Smooth muscle cell (in vitro differentiated cells): ENCODE results near the gene KCNK2. TPM values are rescaled to one million over a fixed set of nuclear protein-coding genes. Genes with fewer than 3 reads are reported as not detected.

ENCODE experiments used
- DNase-seq: peaks from one replicate; lab custom pipeline; 2025; ENCODE audit not compliant: unreplicated experiment; lab: John Stamatoyannopoulos, UW
- H2AFZ ChIP-seq: fragments of 200-600 bp; sonication (generic); 2 replicates; pipeline ENCODE4 v1.6.0; 2016; ENCODE audit warnings: antibody characterized with exemption, low read depth, mild to moderate bottlenecking
- H3F3A ChIP-seq: fragments of 200-600 bp; sonication (generic); 2 replicates; pipeline ENCODE4 v1.6.0; 2017; ENCODE audit warnings: antibody characterized with exemption, low read depth
- H3K27ac ChIP-seq: fragments of 200-600 bp; sonication (generic); 2 replicates; pipeline ENCODE4 v1.5.1; 2016; ENCODE audit warnings: low read depth, mild to moderate bottlenecking
- H3K27me3 ChIP-seq: fragments of 200-600 bp; sonication (generic); 2 replicates; pipeline ENCODE4 v1.6.1; 2016; ENCODE audit warnings: low read depth, mild to moderate bottlenecking
- H3K36me3 ChIP-seq: fragments of 200-600 bp; sonication (generic); 2 replicates; pipeline ENCODE4 v1.5.1; 2016; ENCODE audit warnings: low read depth
- H3K4me1 ChIP-seq: fragments of 200-600 bp; sonication (generic); 2 replicates; pipeline ENCODE4 v1.5.1; 2016; ENCODE audit warnings: low read depth
- H3K4me2 ChIP-seq: fragments of 200-600 bp; sonication (generic); 2 replicates; pipeline ENCODE4 v1.6.0; 2016; ENCODE audit warnings: mild to moderate bottlenecking
- H3K4me3 ChIP-seq: fragments of 200-600 bp; sonication (generic); 2 replicates; pipeline ENCODE4 v1.5.1; 2016; ENCODE audit warnings: mild to moderate bottlenecking
- H3K79me2 ChIP-seq: fragments of 200-600 bp; sonication (generic); 2 replicates; pipeline ENCODE4 v1.6.0; 2016; ENCODE audit warnings: low read depth, mild to moderate bottlenecking
- H3K9ac ChIP-seq: fragments of 200-600 bp; sonication (generic); 2 replicates; pipeline ENCODE4 v1.6.0; 2016; ENCODE audit warnings: low read depth
- H3K9me3 ChIP-seq: fragments of 200-600 bp; sonication (generic); replicated peaks from 2 replicates; pipeline ENCODE4 v1.5.1; 2016; ENCODE audit warnings: low read depth
- H4K20me1 ChIP-seq: fragments of 200-600 bp; sonication (generic); 2 replicates; pipeline ENCODE4 v1.6.0; 2016; ENCODE audit warnings: low read depth
- WGBS: methylation state at CpG from one replicate; pipeline ENCODE4 v1.1.7; 2016; ENCODE audit warnings: low lambda C conversion rate; 5-methylcytosine and 5-hydroxymethylcytosine counted together
- polyA plus RNA-seq: library from polyadenylated mRNA; unstranded; fragments of >200 nt; fragmentation: Nextera tagmentation; extraction: Ambion mirVana; gene quantifications from 2 replicates; pipeline ENCODE4 v1.2.1, GENCODE V29; 2016
- total RNA-seq: library from RNA; depleted of rRNA; stranded (reverse); fragments of >200 nt; gene quantifications from 2 replicates; pipeline ENCODE4 v1.2.3, GENCODE V29; 2014
- TF ChIP-seq, protein P1 (sequence below): fragments of 200-600 bp; sonication (generic); IDR thresholded peaks from 2 replicates; pipeline ENCODE4 v1.5.1; 2017; ENCODE audit warnings: borderline replicate concordance, mild to moderate bottlenecking, antibody characterized with exemption; ENCODE audit not compliant: insufficient read depth, poor library complexity, severe bottlenecking

The KCNK2 gene
- total and polyA plus RNA-seq, 2 experiments from 2014 or later, result not detected

DNA sequence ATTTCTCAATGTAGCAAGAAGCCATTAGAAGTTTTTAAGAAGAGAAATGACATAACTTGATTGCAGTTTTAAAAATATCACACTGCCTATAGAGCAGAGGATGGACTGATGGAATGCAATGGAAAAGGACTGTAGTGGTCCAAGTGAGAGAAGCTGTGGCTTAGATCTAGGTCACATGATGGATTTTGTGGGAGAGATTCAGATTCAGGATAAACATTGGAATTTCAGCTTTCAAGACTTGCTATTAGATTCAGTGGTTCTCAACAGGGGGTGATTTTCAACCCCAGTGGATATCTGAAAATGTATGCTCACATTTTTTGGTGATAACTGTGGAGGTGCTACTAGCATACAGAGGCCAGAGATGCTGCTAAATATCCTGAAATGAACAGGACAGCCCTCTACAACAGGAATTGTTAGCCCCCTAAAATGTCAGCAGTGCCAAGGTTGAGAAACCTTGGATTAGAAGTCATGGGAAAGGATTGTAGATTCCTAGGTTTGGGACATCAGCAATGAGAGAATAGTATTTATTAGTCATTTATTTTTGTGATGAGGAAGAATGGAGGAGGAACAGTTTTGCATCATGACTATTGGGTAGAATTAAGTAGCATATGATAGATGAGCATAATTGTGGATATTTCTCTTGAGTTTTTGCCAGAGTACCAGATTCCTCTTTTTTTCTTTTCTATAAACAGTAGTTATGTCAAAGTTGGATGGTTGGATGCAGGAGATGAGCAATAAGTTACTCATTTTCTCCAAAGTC, 30.1 kb upstream of the KCNK2 start:
- no peaks in the 10 kb centered on the region for H3K79me2 ChIP-seq
- no peak overlapping the region for H3K4me2 ChIP-seq
- H4K20me1 ChIP-seq, result no peaks in the 10 kb centered on the region
- H3K27ac ChIP-seq, result no peak overlapping the region
- H3K4me3 ChIP-seq, result no peak overlapping the region
- H3K36me3 ChIP-seq, result no peaks in the 10 kb centered on the region
- H3K9ac ChIP-seq, result no peak overlapping the region
- no peaks in the 10 kb centered on the region for H3K9me3 ChIP-seq
- no peak for DNase-seq
- H3K27me3 ChIP-seq, result no peaks in the 10 kb centered on the region
- H2AFZ ChIP-seq, result no peak overlapping the region
- H3F3A ChIP-seq, result no peaks in the 10 kb centered on the region
- TF ChIP-seq, protein P1, sequence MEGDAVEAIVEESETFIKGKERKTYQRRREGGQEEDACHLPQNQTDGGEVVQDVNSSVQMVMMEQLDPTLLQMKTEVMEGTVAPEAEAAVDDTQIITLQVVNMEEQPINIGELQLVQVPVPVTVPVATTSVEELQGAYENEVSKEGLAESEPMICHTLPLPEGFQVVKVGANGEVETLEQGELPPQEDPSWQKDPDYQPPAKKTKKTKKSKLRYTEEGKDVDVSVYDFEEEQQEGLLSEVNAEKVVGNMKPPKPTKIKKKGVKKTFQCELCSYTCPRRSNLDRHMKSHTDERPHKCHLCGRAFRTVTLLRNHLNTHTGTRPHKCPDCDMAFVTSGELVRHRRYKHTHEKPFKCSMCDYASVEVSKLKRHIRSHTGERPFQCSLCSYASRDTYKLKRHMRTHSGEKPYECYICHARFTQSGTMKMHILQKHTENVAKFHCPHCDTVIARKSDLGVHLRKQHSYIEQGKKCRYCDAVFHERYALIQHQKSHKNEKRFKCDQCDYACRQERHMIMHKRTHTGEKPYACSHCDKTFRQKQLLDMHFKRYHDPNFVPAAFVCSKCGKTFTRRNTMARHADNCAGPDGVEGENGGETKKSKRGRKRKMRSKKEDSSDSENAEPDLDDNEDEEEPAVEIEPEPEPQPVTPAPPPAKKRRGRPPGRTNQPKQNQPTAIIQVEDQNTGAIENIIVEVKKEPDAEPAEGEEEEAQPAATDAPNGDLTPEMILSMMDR, result no peak
- no peaks in the 10 kb centered on the region for H3K4me1 ChIP-seq

DNA sequence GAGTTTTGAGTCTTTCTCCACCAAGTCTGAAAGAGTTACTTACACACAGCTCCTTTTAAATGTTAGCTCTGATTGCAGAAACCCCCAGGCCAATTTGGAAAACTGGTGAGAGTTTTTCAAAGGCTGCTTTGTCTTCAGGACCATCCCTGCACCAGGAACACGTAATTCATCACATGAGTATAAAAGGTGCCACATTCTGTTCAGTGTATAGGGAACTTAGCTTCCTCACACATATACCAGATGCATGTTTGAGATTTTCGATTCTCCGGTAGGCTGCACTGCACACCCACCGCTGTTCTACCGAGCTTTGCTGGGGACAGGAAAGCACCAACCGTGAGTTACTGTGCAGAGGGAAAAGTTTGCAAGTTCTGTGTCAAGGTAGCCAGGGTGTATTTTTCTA, 28.3 kb upstream of the KCNK2 start:
- Histone ChIP-seq H2AFZ (no peak overlapping the region), H3K4me1 (no peaks in the 10 kb centered on the region), H3K4me2 (no peak overlapping the region), H3K27me3 (no peaks in the 10 kb centered on the region), H3K4me3 (no peak overlapping the region), H3K36me3 (no peaks in the 10 kb centered on the region), H3K79me2 (no peaks in the 10 kb centered on the region), H3K27ac (no peak overlapping the region), H3K9me3 (no peaks in the 10 kb centered on the region), H4K20me1 (no peaks in the 10 kb centered on the region), H3F3A (no peaks in the 10 kb centered on the region), H3K9ac (no peak overlapping the region)
- 83% methylated on average over 6 of the region's 6 CpGs for WGBS
- TF ChIP-seq, protein P1, result no peak
- DNase-seq, result no peak

DNA sequence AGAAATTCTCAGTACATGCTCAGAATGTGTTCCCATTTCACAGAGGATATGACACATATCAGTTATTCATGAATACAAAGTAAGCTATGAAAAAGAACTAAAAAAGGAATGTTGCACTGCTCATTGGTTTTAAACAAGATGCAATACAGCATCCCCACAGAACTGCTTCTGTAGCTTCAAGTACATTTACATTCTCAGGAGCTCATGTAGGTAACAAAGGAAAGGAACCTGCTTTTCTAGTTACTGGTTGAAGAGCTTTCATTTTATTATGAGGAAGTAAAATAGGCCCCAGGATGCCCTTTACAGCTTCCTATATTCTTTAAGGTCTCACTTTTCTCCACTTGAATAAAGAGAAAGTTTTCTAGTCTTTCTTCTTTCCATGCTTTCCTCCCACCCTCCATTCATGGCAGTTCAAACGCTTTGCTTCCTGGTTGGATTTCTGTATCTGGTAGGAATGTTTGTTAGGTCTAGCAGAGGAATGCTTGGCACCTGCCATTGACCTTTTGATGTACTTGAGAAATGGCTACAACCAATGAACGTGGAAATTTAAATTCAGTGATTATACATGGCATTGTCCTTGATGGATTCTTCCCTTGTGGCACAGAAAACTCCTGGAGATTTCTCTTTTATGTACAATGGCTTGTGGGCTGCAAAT, 27.1 kb upstream of the KCNK2 start:
- no peaks in the 10 kb centered on the region for H3K79me2 ChIP-seq
- H2AFZ ChIP-seq, result no peak overlapping the region
- H4K20me1 ChIP-seq, result no peaks in the 10 kb centered on the region
- DNase-seq, result no peak
- H3K4me2 ChIP-seq, result no peak overlapping the region
- 50% methylated on average over 2 of the region's 2 CpGs for WGBS
- TF ChIP-seq, protein P1, result no peak
- H3K4me1 ChIP-seq, result no peaks in the 10 kb centered on the region
- no peaks in the 10 kb centered on the region for H3K9me3 ChIP-seq
- H3K4me3 ChIP-seq, result no peak overlapping the region
- H3K27me3 ChIP-seq, result no peaks in the 10 kb centered on the region
- H3K9ac ChIP-seq, result no peak overlapping the region
- H3K36me3 ChIP-seq, result no peaks in the 10 kb centered on the region
- no peaks in the 10 kb centered on the region for H3F3A ChIP-seq
- no peak overlapping the region for H3K27ac ChIP-seq
